ENCODE measurements around the gene KCTD16. TPM values are rescaled to one million over a fixed set of nuclear protein-coding genes. Genes with fewer than 3 reads are reported as not detected.

The KCTD16 gene
- total RNA-seq, 6 experiments from 2014 or later: under 0.01 to 0.02 (median 0.02) TPM; not detected in 3

DNA sequence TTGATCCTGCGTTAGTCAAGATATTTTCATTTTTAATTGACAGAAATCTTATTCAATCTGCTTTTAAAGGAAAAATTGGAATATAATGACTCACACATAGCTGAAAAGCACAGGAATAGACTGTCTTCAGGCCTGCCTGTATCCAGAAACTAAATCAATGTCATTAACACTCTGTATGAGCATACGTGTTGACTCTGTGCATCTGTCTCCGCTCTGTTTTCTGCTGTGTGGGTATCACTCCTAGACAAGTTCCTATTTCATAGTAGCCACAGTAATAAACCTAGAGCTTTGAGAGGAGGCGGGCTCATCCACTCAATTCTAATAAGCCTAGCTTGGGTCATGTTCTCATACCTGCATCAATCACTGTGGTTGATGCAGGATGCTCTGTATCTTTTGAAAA, 267.6 kb downstream of the KCTD16 start:
- intact Hi-C loops (cut with DNase I): no loop called here
- H3K27ac ChIP-seq: no peak overlapping the region
- no peak for DNase-seq
- ATAC-seq: no peak
- H3K9me3 ChIP-seq: peaks cover 0 to 7% (median 2%) of the 10 kb centered on the region in 4 donors
- no peaks in the 10 kb centered on the region for H3K36me3 ChIP-seq
- WGBS (ENCODE audit: insufficient coverage, low coverage, low lambda C conversion rate, missing lambda C conversion rate): 83% methylated on average over 4 of the region's 4 CpGs
- peaks cover 0 to 5% (median 0%) of the 10 kb centered on the region in 4 donors for H3K4me1 ChIP-seq
- H3K4me3 ChIP-seq: no peak overlapping the region
- H3K27me3 ChIP-seq: no peaks in the 10 kb centered on the region
- TF ChIP-seq, protein P1, sequence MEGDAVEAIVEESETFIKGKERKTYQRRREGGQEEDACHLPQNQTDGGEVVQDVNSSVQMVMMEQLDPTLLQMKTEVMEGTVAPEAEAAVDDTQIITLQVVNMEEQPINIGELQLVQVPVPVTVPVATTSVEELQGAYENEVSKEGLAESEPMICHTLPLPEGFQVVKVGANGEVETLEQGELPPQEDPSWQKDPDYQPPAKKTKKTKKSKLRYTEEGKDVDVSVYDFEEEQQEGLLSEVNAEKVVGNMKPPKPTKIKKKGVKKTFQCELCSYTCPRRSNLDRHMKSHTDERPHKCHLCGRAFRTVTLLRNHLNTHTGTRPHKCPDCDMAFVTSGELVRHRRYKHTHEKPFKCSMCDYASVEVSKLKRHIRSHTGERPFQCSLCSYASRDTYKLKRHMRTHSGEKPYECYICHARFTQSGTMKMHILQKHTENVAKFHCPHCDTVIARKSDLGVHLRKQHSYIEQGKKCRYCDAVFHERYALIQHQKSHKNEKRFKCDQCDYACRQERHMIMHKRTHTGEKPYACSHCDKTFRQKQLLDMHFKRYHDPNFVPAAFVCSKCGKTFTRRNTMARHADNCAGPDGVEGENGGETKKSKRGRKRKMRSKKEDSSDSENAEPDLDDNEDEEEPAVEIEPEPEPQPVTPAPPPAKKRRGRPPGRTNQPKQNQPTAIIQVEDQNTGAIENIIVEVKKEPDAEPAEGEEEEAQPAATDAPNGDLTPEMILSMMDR (IDR thresholded peaks at IDR 0.05): no peak
- TF ChIP-seq POLR2A (IDR thresholded peaks at IDR 0.05): no peak

DNA sequence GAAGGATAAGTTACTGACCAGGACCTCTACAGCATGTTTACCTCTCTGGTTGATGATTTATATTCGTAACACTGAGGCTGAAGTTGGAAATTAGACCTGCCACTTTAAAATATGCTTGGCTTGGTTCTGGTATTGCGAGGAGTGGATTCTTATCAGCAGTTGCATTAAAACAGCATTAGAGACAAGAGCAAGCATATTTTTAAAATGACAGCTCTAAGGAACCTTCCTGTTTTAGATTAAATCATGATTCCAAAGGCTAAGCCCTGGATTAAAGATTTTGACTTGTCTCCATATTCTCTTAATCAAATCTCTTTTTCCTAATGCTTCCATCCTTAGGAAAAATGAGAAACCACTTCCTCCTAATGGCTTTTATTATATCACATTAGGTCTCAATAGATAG, 277.8 kb downstream of the KCTD16 start:
- Histone ChIP-seq H3K9me3 (no peaks in the 10 kb centered on the region), H3K4me3 (no peak overlapping the region), H3K4me1 (peaks cover 0 to 25% (median 3%) of the 10 kb centered on the region in 4 donors), H3K36me3 (no peaks in the 10 kb centered on the region), H3K27ac (no peak overlapping the region), H3K27me3 (no peaks in the 10 kb centered on the region)
- intact Hi-C loops (cut with DNase I): no loop called here
- ATAC-seq (no peak), DNase-seq (no peak)
- no peak for TF ChIP-seq POLR2A (IDR thresholded peaks at IDR 0.05)
- TF ChIP-seq, protein P1 (IDR thresholded peaks at IDR 0.05): no peak
- 51% methylated on average over 2 of the region's 2 CpGs for WGBS (ENCODE audit: insufficient coverage, low coverage, low lambda C conversion rate, missing lambda C conversion rate)

DNA sequence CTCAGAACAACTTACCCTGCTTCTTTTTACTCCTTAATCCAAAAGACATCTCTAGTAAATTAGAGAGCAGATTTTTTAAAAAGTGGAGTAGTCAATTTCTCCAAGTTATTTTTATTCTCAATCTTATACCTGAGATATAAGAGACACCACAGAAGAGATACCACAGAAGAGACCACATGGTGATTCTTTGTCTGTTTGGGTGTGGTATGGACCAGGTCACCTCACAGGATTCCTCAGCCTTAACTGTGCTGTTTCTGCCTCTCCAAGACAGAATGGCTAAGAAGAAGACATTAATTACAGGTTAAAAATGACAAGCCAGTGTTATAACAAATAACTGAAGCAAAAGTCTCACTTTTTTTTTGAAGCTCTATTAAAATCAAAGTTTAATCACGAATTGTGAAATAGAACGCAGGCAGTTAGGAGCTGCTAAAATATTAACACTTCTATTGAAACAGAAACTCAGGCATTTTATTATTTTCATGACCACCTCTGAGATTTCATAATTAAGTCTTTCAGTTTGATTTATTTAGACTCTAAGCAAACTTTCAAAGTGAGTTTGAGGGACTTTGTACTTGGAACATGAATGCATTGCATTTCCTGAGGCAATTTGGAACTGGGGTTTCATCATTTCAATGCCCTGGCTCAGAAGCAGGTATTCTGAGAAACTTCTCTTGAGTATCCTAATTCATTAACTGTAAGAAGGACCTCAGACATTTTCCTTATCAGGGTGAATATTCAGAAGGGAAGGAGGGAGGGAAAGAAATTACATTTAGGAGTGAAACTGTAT, 280.7 kb downstream of the KCTD16 start:
- H3K36me3 ChIP-seq: no peaks in the 10 kb centered on the region
- no peak for TF ChIP-seq POLR2A (IDR thresholded peaks at IDR 0.05)
- TF ChIP-seq, protein P1 (IDR thresholded peaks at IDR 0.05): no peak
- peaks cover 0 to 31% (median 3%) of the 10 kb centered on the region in 4 donors for H3K4me1 ChIP-seq
- DNase-seq (no peak), ATAC-seq (peak; percentile 76 to 96 (median 86))
- no peaks in the 10 kb centered on the region for H3K9me3 ChIP-seq
- peak overlapping the region in 2 of 3 donors; percentile 16 to 22 for H3K27ac ChIP-seq
- H3K4me3 ChIP-seq: no peak overlapping the region
- 14% methylated on average over 2 of the region's 2 CpGs for WGBS (ENCODE audit: insufficient coverage, low coverage, low lambda C conversion rate, missing lambda C conversion rate)
- no peaks in the 10 kb centered on the region for H3K27me3 ChIP-seq
- intact Hi-C loops (cut with DNase I): no loop called here

DNA sequence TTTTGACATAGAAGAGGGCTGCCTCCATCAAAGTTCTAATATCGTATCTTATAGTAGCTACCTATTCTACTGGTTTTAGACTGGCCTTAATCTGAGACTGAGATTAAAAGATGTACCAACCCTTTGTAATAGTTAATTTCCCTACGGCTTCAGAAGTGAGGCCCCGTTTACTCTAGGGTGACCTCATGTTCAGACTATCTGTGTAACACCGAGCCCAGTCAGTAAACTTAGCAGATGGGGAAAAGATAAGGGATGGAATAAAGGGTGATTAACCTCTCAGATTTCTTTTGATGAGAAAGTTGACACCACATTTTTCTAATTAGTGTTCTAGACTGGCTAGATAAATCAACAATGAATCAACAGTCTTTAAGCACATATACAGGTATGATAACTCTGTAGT, 283.1 kb downstream of the KCTD16 start:
- peaks cover 0 to 31% (median 3%) of the 10 kb centered on the region in 4 donors for H3K4me1 ChIP-seq
- no peaks in the 10 kb centered on the region for H3K36me3 ChIP-seq
- H3K9me3 ChIP-seq: no peaks in the 10 kb centered on the region
- intact Hi-C loops (cut with DNase I): no loop called here
- no peak for TF ChIP-seq POLR2A (IDR thresholded peaks at IDR 0.05)
- TF ChIP-seq, protein P1 (IDR thresholded peaks at IDR 0.05): no peak
- DNase-seq: no peak
- no peaks in the 10 kb centered on the region for H3K27me3 ChIP-seq
- WGBS (ENCODE audit: insufficient coverage, low coverage, low lambda C conversion rate, missing lambda C conversion rate): 45% methylated on average over 4 of the region's 4 CpGs
- no peak overlapping the region for H3K27ac ChIP-seq
- H3K4me3 ChIP-seq: no peak overlapping the region
- ATAC-seq: peak; percentile 49 to 90 (median 66)

Data from right lobe of liver (tissue), 6 donors.